ENCODE measurements around the gene AGPAT4. TPM values are rescaled to one million over a fixed set of nuclear protein-coding genes. Genes with fewer than 3 reads are reported as not detected.

The AGPAT4 gene
- polyA plus RNA-seq, 1 experiment: 3.7 TPM

DNA sequence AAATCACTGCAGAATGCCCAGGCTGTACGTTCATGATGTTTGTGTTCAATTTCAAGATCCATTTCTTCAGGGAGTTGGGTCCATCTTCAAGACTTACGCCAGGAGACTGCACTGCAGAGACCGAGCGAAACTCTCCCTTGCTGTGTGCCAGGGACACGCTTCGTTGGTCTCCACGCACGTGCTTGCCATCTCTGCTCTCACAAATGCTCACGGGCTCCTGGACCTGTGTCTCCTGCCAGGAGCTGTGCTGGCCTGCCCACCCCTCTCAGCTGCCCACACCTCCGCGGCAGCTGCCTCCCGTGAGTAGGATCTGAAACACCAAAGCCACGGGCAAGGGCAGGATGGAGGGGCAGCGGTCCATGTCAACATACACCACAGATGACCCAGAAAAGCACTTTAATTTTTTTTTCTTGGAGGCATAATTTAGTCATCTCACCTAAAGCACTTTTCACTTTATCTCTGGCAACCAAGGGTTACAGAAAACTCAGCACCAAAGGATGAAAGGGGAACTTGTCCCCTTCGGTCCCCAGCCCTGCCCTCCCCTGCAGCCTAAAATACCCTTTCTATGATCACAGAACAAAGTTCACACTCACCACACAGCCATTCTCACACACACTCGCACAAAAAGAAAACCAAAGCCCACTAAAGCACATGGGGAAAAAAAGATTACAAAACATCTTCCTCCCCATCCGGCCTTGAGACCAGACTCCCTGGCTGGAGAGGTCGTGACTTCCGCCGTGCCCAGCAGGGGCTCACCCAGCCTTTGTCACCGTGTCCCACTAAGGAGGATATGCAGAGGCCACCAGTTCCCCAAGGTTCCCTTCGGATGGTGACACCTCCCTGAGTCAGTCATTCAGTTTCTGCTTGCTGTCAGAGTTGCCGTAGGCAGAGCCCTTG, 137.9 kb downstream of the AGPAT4 start:
- no peak for DNase-seq (ENCODE audit: low read depth)
- CTCF ChIA-PET: no interaction called here
- Histone ChIP-seq H3K4me3 (ENCODE audit: low read depth, low read length) (no peak overlapping the region), H3K27me3 (ENCODE audit: control insufficient read depth, insufficient read depth, low read length) (no peaks in the 10 kb centered on the region), H3K36me3 (ENCODE audit: control insufficient read depth, insufficient read depth, low read length) (peaks cover 4% of the 10 kb centered on the region)
- TF ChIP-seq, protein P1, sequence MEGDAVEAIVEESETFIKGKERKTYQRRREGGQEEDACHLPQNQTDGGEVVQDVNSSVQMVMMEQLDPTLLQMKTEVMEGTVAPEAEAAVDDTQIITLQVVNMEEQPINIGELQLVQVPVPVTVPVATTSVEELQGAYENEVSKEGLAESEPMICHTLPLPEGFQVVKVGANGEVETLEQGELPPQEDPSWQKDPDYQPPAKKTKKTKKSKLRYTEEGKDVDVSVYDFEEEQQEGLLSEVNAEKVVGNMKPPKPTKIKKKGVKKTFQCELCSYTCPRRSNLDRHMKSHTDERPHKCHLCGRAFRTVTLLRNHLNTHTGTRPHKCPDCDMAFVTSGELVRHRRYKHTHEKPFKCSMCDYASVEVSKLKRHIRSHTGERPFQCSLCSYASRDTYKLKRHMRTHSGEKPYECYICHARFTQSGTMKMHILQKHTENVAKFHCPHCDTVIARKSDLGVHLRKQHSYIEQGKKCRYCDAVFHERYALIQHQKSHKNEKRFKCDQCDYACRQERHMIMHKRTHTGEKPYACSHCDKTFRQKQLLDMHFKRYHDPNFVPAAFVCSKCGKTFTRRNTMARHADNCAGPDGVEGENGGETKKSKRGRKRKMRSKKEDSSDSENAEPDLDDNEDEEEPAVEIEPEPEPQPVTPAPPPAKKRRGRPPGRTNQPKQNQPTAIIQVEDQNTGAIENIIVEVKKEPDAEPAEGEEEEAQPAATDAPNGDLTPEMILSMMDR (IDR thresholded peaks at IDR 0.05; ENCODE audit: insufficient read depth, low read depth, low read length): no peak
- POLR2A ChIA-PET: no interaction called here

DNA sequence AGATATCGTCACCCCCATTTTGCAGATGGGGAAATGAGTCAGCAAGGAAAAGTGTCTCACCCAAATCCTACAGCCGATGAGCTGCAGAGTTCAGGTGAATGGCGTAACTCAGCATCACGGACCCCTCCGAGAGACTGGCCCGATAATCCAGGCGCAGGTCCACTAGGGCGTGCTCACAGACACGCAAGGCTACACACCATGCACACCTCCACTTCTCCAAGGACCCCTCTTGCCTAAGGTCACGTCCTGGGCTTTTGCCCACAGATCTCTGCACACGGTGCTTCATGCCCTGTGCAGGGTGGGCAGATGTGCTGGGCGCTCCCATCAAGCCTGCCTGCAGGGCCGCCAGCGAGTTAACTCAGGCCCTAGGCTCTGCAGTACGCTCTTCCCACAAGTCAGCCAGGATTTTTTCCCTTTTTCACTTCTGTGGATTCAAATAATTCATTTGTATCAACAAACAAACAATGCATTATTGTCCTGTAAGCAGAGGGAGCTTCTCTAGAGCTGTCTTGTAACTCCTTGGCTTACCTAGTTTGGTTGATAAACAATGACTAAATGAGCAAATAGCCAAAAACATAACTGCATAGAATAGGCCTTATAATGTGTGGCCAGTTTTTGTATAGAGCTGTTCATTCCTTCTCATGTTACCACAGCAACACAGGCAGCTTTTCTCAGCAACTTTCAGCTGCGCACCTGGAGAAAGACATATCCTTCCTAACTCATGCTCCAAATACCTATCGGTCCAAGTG, 139.1 kb downstream of the AGPAT4 start:
- no peaks in the 10 kb centered on the region for H3K27me3 ChIP-seq (ENCODE audit: control insufficient read depth, insufficient read depth, low read length)
- ChIA-PET CTCF (no interaction called here), POLR2A (no interaction called here)
- no peak overlapping the region for H3K4me3 ChIP-seq (ENCODE audit: low read depth, low read length)
- peaks cover 5% of the 10 kb centered on the region for H3K36me3 ChIP-seq (ENCODE audit: control insufficient read depth, insufficient read depth, low read length)
- TF ChIP-seq, protein P1 (IDR thresholded peaks at IDR 0.05; ENCODE audit: insufficient read depth, low read depth, low read length): no peak
- DNase-seq (ENCODE audit: low read depth): no peak

DNA sequence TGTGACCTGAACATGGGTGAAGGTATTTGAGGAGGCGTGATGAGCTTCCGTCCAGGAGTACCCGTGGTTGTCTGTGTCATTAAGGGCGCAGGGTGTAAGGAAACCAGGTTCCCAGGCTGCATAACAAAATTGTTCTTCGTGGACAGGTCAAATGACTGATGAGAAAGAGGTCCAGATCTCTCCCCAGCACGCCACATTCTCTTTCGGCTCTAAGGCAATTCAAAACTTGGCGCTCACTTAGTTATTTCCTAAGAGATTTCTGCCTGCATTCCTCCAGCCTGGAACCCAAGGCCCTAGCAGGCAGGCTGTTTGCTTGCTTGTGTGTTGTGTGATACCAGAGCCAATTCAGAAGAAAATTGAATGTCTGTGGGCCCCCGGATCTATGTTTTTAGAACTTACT, 139.9 kb downstream of the AGPAT4 start:
- DNase-seq (ENCODE audit: low read depth): no peak
- Histone ChIP-seq H3K27me3 (ENCODE audit: control insufficient read depth, insufficient read depth, low read length) (no peaks in the 10 kb centered on the region), H3K4me3 (ENCODE audit: low read depth, low read length) (no peak overlapping the region), H3K36me3 (ENCODE audit: control insufficient read depth, insufficient read depth, low read length) (peaks cover 5% of the 10 kb centered on the region)
- CTCF ChIA-PET: interaction anchor here (0.7 to 0.8 kb wide), 2 partner anchors 65 to 203 kb away, joined by 3 read pairs; no protein-coding TSS in a partner anchor
- TF ChIP-seq, protein P1 (IDR thresholded peaks at IDR 0.05; ENCODE audit: insufficient read depth, low read depth, low read length): no peak
- POLR2A ChIA-PET: no interaction called here

DNA sequence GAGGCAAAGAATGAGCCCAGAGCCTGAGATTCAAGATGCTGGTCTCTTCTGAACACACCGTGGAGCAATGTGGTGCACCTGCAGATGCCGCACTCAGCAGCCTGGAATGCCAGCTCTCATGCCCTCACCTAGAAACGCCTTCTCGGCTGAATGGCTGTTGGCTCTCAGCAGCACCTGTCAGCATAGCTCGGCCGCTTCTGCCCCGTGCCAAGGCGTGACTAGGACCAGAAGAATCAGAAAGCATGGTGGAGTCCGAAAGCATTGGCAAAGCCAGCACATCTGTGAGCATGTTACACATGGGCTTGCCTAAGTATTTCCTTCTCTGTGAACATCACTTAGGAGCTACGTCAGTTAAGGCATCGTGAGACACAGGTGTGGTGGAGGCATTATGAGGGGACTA, 141.5 kb downstream of the AGPAT4 start:
- H3K27me3 ChIP-seq (ENCODE audit: control insufficient read depth, insufficient read depth, low read length): no peaks in the 10 kb centered on the region; the same call in 1 of the 2 replicates
- no peak for DNase-seq (ENCODE audit: low read depth)
- ChIA-PET POLR2A (no interaction called here), CTCF (interaction anchor here (1.0 kb wide), 1 partner anchor 9 kb away, joined by 3 read pairs; no protein-coding TSS in a partner anchor)
- H3K36me3 ChIP-seq (ENCODE audit: control insufficient read depth, insufficient read depth, low read length): peaks cover 5% of the 10 kb centered on the region
- H3K4me3 ChIP-seq (ENCODE audit: low read depth, low read length): no peak overlapping the region
- TF ChIP-seq, protein P1 (IDR thresholded peaks at IDR 0.05; ENCODE audit: insufficient read depth, low read depth, low read length): no peak
